ENCODE measurements around the gene MPZL3.

Gene MPZL3

DNA sequence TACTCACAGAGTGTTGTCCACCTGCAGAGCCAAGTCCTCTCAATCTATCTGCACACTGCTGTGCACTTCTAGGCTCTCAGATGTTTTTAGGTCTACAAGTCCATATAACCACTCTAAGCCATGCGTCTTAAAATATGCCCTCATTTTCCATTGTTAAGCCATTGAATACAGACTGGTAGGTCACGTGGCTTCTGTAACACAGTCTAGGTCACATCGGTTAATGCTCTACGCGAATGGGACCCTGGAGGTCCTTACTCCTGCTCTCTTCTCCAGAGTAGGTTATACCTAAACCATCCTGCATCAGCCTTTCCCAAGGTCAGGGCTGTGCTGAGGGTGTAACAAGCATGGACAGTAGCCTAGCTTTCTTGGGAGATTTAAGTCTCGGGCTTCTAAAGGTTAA, 28.2 kb downstream of the MPZL3 start:
- Histone ChIP-seq H3K27me3 (peaks cover 87% of the 10 kb centered on the region), H3K9me3 (no peaks in the 10 kb centered on the region), H3K4me3 (ENCODE audit: low read depth, low read length) (no peak overlapping the region), H3K4me1 (no peaks in the 10 kb centered on the region), H3K36me3 (no peaks in the 10 kb centered on the region)
- DNase-seq, result no peak
- TF ChIP-seq, protein P1, sequence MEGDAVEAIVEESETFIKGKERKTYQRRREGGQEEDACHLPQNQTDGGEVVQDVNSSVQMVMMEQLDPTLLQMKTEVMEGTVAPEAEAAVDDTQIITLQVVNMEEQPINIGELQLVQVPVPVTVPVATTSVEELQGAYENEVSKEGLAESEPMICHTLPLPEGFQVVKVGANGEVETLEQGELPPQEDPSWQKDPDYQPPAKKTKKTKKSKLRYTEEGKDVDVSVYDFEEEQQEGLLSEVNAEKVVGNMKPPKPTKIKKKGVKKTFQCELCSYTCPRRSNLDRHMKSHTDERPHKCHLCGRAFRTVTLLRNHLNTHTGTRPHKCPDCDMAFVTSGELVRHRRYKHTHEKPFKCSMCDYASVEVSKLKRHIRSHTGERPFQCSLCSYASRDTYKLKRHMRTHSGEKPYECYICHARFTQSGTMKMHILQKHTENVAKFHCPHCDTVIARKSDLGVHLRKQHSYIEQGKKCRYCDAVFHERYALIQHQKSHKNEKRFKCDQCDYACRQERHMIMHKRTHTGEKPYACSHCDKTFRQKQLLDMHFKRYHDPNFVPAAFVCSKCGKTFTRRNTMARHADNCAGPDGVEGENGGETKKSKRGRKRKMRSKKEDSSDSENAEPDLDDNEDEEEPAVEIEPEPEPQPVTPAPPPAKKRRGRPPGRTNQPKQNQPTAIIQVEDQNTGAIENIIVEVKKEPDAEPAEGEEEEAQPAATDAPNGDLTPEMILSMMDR (IDR thresholded peaks at IDR 0.05; ENCODE audit: low read depth, low read length), result no peak

DNA sequence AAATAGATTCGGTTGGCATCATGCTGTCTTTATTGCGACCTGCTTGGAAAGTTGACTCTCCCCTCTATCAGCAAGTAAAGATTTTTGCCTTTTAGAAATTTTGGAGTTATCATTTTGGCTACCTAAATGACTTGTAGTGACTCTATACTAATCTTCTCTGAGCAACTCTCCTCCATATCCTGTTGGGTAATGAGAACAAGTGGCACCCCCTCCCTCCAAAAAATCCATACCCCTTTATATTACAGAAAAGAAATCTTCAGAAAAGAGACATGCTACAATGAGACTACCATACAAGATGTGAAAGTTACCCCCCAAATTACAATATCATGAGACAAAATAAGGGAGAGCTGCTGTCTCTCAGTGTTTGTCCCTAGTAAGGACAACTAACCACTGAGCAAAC, 28.6 kb downstream of the MPZL3 start:
- peaks cover 87% of the 10 kb centered on the region for H3K27me3 ChIP-seq

DNA sequence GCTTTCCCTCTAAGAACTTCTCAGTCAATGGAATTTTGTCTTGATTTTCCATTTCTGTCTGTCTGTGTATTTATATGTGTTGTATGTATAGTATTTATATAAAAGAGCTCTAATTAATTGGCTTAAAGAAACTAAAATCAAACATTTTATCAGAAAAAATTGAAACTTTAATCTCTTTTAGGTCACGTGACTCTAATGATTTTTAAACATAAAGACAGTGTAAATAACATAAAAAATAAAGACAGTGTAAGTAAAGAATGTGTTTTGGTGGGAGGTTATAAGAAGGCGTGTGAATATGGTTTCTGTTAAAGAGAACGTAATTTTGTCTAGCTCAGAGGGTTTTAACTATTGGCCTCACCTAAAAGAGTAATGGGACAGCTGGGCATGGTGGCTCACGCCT, 29.7 kb downstream of the MPZL3 start:
- Histone ChIP-seq H3K27me3 (peaks cover 86% of the 10 kb centered on the region), H3K4me3 (ENCODE audit: low read depth, low read length) (no peak overlapping the region), H3K36me3 (no peaks in the 10 kb centered on the region), H3K4me1 (no peaks in the 10 kb centered on the region), H3K9me3 (no peaks in the 10 kb centered on the region)
- no peak for DNase-seq
- TF ChIP-seq, protein P1 (IDR thresholded peaks at IDR 0.05; ENCODE audit: low read depth, low read length), result no peak

More for the DNA sequence above, 28.6 kb downstream of the MPZL3 start:
- Histone ChIP-seq H3K9me3 (no peaks in the 10 kb centered on the region), H3K4me1 (no peaks in the 10 kb centered on the region), H3K36me3 (no peaks in the 10 kb centered on the region), H3K4me3 (ENCODE audit: low read depth, low read length) (no peak overlapping the region)
- DNase-seq, result no peak
- TF ChIP-seq, protein P1 (IDR thresholded peaks at IDR 0.05; ENCODE audit: low read depth, low read length), result no peak

DNA sequence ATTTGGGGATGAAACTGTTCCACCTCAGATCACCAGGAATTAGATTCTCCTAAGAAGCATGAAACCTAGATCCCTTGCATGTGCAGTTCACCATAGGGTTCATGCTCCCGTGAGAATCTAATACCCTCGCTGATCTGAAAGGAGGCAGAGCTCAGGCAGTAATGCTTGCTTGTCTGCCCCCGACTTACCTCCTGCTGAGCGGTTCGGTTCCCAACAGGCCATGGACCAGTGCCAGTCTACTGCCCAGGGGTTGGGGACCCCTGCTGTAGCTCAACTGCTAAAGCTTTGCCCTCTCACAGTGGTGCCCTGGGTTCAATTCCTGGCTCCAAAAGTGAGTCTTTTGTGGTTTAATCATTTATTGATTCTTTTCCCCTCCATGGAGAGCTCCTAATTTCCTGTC, 30.7 kb downstream of the MPZL3 start:
- H3K4me3 ChIP-seq (ENCODE audit: low read depth, low read length), result no peak overlapping the region
- H3K4me1 ChIP-seq, result no peaks in the 10 kb centered on the region
- no peaks in the 10 kb centered on the region for H3K9me3 ChIP-seq
- H3K27me3 ChIP-seq, result peaks cover 86% of the 10 kb centered on the region
- DNase-seq, result no peak
- TF ChIP-seq, protein P1 (IDR thresholded peaks at IDR 0.05; ENCODE audit: low read depth, low read length), result no peak
- no peaks in the 10 kb centered on the region for H3K36me3 ChIP-seq

DNA sequence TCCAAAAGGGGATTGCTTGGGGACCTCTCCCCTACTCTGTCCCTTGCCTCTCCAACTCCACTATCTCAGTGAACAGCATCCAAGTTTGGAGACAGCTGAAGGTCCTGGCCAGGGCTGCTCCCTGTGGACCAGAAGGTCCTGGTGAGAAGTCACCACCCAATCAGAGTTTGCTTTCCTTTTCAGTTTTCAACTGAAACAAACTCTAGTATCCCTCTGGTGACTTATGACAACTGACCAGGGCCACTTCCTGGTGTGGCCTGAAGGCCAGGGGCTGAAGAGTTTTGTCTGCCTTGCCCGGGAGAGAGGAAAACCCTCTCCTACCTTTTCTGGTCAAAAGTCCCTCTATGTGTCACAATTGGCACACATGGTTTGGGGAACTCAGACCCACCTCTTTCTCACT, 32.4 kb downstream of the MPZL3 start:
- TF ChIP-seq, protein P1 (IDR thresholded peaks at IDR 0.05; ENCODE audit: low read depth, low read length), result no peak
- no peak for DNase-seq
- Histone ChIP-seq H3K27me3 (peaks cover 86% of the 10 kb centered on the region), H3K36me3 (no peaks in the 10 kb centered on the region), H3K4me1 (no peaks in the 10 kb centered on the region), H3K4me3 (ENCODE audit: low read depth, low read length) (no peak overlapping the region), H3K9me3 (no peaks in the 10 kb centered on the region)

DNA sequence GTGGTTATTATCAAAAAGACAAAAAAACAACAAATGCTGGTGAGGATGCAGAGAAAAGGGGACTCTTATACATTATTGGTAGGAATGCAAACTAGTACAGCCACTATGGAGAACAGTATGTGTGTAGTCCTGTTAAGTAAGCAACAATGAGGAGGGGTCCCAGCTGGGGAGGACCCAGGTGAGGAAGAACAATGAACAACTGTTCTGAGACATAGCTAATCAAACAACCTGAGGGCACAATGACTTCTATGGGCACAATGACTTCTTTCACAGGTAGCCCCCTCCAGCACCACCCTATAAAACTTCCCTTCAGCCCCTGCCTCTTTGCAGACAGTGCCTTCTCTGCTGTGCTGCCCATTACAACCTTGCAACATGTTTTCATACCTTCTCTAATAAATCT, 32.9 kb downstream of the MPZL3 start:
- H3K36me3 ChIP-seq, result no peaks in the 10 kb centered on the region
- H3K9me3 ChIP-seq, result no peaks in the 10 kb centered on the region
- H3K4me1 ChIP-seq, result no peaks in the 10 kb centered on the region
- DNase-seq, result no peak
- no peak overlapping the region for H3K4me3 ChIP-seq (ENCODE audit: low read depth, low read length)
- TF ChIP-seq, protein P1 (IDR thresholded peaks at IDR 0.05; ENCODE audit: low read depth, low read length), result no peak
- H3K27me3 ChIP-seq, result peaks cover 86% of the 10 kb centered on the region
